LoVo (cell line): ENCODE measurements around the gene STXBP5L.
"Not testable (repeated sequence)": the region's sequence is repeated elsewhere in the genome, so short reads cannot be mapped to it uniquely, and the experiment has no call there.

ENCODE experiments used
- DNase-seq: peaks from one replicate; pipeline ENCODE4 v3.0.0-alpha.2; 2016; ENCODE audit warnings: low spot score

Gene STXBP5L

DNA sequence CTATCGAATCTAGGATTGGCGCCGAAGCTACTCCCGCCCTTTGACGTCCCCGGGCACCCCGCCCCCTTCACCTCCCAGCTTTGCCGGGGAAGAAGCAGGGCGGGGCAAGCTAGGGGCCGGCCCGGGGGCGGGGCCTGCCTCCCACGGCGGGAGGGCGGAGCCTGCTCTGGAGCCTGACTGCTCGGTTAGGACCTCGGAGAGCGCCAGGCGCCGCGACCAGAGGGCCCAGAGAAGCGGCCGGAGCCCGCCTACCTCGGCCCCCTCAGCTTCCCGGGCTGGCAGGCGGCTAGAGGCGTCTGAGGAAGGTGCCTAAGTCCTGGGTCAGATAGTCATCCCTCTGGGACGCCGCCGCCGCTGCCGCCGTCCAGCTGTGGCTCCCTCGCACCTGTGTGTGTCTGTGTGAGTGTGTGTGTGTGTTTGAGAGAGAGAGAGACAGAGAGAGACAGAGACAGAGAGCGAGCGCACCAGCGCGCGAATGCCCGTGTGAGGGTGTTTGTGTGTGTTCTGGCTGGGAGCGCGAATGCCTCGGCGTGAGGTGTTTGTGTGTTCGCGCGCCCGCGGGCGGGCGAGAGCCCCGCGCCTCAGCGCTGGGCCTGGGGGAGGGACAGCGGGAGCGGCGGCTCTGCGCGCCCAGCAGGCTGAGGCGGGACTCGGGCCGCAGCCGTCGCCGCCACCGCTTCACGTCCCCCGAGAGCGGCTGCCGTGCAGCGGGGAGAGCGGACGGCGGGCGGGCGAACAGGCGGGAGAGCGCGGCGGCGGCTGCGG lies at the start of gene STXBP5L:
Gene STXBP5L, plus strand, starts transcription at position 176 of the 765 bp plus-strand sequence. CDS start 1,374 bp downstream, outside the sequence.
- peak; percentile 81 for DNase-seq

DNA sequence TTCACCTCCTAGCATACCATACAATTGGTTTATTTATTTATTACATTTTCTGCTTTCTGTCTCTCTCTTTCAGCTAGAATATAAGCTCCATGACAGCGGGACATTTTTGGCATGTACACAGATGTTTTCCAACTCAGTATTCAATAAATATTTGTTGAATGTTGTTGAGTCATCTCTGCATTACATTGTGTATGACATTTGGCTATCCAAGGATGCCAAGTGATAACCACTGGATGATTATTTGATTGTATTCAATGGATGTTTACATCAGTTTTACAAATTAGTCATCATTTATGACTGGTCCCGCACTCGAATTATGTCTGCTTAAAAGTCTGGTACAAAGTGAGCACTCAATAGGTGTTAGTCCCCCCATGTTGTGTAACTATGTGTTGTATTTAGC lies 49.5 kb upstream of the STXBP5L start:
- no peak for DNase-seq

DNA sequence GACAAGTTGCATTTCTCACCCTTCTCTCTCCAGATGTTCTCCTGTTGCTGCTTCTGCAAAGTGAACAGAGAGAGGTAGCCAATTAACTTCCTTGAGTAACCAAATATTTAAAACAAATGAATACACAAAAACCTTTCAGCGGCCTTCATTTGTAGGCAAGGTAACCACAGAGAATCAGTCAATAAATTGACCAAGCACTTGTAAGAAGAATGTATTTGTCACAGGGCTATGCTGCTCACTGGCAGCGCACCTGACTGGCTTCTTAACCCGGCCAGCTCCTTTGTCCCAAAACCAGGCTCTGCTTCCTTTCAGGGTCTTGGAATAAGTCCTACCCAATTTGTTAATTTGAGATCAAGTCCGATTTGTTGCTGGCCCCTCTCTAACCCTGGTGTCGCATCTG lies 43.5 kb upstream of the STXBP5L start:
- no peak for DNase-seq

DNA sequence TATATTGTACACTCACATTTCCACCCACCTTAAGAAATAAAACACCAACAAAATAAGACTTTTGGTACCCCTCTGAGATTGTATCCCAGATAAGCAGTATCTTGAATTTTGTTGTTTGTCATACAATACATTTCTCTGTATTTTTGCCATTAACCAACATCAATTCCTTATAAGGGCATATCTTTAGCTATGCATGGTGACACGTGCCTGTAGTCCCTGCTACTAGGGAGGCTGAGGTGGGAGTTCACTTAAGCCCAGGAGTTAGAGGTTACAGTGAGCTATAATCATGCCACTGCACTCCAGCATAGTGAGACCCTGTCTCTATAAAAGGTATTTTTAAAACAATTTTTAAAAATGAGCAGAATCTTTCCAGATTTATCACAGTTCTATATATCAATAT lies 32.5 kb upstream of the STXBP5L start:
- no peak for DNase-seq

DNA sequence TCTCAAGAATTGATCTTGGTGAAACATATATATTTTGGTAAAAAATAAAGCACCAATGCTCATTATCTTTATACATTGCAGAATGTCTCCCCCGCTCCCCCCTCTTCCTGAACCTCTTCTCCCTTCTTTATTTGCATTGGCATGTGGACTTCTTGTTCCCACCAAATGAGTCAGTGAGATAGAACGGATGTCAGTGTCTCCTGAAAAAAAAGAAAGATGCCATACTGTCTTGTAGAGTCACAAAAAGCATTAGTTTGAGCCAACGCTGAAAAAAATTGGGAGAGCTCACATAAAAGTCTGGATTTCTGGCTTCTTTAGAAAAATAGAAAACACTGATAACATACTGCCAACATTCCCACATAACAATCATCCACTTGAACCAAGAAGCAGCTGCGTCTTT lies 32.0 kb upstream of the STXBP5L start:
- DNase-seq, result no peak

DNA sequence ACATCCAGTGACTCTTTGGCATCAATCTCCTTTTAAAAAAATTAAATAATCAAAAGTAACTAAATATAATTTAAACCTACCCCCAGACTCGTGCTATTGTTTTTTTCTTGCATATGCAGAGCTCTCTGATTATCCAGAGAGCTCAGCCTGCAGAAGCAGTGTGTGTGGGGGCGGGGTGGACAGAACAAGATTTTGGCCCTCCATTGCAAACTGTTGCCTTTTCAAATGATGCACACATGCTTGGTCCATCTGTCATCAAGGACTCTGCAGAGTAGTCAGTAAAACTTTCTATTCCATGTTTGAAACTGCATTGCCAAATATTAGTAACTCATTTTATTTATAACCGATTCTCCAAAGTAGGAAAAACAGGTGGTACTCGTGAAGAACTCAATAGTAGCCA lies 28.6 kb upstream of the STXBP5L start:
- DNase-seq, result no peak

DNA sequence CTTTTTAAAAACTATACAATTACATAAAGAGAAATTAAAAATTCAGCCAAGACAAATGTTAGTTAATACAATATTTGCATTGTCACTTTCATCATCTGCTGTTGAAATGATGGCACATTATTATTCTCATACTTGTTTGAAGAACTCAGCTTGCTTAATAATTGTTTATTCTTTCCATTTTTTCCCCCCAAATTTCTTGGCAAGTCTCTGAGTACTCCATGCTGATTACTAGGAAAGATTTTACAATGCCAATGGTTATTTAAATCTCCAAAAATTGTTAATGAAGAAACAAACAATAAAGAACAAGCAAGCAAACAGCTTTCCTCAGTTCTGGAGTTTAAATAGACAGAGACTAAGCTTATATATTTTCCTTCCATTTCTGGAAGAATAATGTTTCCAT lies 15.1 kb upstream of the STXBP5L start:
- DNase-seq, result no peak

DNA sequence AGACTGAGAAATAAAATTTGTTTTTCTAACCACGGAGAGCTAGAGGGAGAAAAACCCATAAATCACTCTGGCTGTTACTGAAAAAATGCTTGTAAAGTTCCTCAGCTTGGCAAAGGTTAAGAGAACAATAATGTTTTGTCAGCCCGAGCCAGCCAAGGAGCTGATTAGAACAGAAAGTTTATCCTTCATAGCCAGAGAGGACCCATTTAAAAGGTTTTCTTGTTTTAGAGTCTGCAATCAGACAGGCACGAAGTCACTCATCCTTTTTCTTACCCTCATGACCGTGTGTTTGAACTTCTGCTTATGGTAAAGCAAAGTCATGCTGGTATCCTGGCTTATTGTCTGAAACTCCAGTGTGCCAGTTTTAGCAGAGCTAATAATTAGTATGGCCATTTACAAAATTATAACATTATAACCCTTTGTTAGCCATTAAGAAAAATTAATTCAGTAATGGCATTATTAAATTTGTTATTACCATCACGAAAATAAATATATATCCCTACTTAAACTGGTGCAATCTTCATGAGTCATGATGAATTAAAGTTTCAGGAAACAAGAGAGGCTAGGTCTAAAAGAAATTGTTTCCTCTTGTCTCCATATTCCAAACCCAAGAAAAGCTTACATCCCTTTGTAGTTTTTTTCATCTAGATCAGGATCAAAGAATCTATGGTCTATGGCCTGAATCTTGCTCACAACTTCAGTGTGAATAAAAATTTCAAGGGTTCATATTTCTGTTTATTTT lies 13.5 kb upstream of the STXBP5L start:
- peak; percentile 71 for DNase-seq

DNA sequence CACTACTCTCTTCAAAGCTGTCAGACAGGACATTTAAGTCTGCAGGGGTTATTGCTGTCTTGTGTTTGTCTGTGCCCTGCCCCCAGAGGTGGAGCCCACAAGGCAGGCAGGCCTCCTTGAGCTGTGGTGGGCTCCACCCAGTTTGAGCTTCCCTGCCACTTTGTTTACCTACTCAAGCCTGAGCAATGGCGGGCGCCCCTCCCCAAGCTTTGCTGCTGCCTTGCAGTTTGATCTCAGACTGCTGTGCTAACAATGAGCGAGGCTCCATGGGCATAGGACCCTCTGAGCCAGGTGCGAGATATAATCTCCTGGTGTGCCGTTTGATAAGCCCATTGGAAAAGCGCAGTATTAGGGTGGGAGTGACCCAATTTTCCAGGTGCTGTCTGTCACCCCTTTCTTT lies 6.3 kb upstream of the STXBP5L start:
- not testable (repeated sequence) for DNase-seq

DNA sequence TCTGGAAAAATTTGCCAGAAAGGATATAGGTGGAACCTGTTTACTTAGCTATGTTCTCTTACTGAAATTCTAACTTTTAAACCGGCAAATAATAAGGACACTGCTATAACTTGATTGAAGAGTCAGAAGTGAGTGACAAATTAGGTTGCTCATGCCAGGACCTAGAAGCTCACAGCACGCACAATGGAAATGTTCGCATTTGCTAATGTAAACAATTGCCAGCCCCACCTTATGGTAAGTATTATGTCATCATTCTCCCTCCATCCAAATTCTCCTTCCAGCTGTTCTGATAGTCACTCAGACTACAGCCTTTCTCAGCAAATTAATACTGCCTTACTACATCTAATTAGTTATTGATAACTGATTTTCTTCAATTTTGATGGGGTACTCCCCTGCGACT lies 4.8 kb upstream of the STXBP5L start:
- DNase-seq, result no peak

DNA sequence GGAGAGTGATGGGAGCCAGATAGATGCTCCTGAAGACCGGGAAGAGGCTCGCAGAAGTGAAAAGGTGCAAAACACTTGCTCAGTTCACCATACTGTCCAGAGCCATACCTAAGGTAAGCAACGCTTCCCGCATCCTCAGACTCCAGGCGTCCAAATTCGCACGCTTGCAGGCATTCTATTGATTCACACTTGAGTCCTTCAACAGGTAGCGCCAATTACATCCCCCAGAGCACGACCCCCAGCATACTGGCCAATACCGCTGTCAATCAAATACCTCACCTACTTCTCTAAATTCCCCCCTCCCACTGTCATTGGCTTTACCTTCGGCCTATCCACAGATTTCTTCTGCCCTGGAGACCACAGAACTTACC lies 361 bp upstream of the STXBP5L start:
- DNase-seq, result no peak

DNA sequence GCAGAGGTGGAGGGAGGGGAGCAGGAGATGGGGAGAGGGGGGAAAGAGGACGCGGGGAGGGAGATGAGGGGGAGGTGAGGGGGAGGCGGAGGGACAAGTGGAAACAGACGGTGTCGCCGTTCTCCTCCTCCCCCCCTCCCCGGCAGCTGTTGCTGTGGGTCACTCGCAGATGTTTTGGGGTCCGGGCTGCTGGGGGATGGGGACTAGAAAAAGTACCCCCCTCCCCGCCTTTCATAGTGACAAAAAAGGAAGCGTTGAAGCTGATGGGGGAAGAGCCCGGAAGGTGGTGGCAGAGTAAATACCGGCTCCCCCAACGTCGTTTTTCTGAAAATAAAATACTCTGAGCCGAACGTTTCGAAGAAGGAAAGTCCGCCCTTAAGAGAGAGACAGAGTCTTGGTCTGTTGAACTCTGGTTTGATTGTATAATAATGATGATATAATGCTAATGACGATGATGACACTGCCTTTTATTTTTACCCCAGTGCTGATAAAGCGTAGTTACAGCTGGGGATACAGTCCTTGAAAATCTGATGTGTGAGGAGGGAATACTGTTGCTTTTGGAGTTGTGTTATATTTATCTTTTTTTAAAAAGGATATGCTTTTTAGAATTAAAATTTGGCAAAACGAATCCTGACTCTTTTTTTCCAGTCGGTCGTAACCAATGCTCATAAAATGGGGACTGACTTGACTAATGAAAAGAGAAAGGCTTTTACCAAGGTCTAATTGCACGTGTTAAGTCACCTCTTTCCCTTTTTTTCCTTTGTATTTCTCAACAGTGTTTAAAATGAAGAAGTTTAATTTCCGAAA lies 993 bp downstream of the STXBP5L start:
- DNase-seq, result no peak

DNA sequence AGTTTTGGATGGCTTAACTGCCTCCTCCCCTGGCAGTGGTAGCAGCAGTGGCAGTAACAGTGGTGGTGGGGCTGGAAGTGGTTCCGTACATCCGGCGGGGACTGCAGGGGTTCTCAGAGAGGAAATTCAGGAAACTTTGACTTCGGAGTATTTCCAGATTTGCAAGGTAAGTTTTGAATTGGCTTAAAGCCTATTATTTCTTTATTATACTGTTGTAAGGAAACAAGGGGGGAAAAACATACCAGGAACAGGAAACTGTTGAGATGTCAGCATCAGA lies 1.5 kb downstream of the STXBP5L start:
- DNase-seq, result no peak

DNA sequence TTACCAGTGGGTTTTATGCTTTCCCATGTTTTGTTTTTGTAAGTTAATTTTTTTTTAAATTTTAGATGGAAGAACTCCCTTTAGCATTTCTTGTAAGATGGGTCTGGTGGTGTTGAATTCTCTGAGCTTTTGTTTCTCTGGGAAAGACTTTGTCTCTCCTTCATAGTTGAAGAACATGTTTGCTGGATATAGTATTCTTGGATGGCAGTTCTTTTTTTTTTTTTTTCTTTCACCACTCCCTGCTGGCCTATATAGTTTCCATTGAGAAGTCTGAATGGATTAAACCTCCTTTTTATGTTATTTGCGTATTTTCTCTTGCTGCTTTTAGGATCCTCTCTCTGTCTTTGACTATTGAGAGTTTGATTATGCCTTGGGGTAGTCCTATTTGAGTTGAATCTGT lies 18.1 kb downstream of the STXBP5L start:
- DNase-seq, result no peak

DNA sequence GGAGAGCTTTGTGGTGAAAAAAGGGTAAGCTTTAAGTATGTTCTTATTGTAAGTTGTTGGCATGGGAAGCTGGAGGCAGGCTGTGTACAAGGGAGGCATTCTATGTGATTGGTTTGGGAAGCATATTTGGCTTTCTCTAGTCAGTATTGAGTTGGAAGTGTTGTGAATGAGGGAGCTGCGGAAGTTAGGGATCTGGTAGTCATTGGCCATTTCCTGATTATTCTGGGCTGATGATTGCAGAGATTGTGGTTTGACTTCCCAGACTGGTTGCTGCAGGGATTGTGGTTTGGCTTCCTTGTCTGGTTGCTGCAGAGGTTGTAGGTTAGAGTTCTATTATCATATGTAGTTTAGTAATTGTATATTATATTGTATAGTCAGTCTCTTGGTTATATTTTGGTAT lies 21.0 kb downstream of the STXBP5L start:
- DNase-seq, result no peak

DNA sequence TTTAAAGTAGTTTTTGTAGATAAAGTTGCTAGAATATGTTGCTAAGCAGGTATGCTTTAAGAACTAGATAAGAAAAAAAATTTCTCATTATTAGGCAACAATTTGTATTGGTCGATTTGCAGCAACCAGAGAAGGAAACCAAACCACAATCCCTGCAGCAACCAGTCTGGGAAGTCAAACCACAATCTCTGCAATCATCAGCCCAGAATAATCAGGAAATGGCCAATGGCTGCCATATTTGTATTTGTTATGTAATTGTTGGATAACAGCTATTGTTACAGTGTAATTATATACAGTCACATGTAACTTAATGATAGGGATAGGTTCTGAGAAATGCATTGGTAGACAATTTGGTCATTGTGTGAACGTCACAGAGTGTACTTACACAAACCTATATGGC lies 23.6 kb downstream of the STXBP5L start:
- DNase-seq, result no peak

DNA sequence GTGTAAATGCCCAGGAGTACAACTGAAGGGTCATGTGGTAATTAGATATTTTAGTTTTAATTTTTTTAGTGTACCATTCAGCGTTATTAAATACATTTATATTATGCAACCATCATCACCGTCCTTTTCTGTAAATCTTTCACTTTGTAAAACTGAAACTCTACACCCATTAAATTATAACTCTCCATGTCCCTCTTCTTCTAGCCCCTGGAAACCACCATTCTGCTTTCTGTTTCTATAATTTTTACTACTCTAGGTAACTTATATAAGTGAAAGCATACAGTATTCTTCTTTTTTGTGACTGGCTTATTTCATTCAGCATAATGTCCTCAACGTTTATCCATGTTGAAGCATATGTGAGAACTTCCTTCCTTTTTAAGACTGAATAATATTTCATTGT lies 48.1 kb downstream of the STXBP5L start:
- DNase-seq, result no peak

DNA sequence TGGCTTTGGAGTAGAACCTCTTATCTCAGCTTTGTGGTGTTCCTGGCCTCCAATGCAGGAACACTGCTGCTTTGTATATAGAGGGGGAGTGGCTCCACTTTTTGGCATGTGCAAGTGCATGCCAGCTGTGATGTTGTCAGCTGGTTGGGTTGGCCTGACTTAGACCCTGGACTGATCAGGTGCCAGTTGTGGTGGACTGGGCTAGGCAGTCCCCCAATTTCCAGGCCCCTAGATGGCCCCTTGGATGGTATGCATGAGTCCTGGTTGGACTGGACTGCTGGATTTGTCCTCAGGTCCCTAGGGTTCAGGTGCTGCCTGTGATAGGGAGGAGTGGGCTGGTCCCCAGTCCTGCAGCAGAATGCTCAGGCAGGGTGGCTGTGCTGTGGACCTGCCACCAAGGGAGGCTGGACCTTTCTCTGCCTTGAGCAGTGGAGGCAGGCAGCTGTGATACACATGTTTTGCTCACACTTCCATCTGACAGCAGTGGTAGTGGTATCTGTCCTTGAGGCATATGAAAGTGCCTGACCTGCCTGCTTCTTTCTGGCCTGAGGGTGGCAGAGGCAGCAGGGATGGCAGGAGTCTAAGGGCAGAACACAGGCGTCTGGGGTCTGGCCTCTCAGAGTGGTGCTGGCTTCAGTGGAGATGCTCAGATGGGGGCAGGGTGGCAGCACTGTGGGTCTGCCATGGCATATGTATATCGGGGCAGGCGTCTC lies 74.8 kb downstream of the STXBP5L start:
- DNase-seq, result no peak

DNA sequence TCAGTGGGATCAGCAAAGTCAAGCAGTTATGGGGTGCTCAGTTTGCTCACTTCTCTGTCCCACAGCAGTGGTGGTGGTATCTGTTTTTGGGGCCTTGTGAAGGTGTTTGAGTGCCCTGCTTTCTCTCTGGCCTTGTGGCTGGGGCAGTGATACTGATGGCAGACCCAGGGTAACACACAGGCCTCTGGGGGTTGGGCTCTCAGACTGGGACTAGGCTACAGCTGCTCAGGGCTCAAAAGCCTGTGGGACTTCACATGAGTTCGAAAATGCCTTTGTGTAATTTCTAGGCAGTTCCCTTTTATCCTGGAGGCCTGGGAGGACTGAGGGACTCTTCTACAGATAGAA lies 75.3 kb downstream of the STXBP5L start:
- DNase-seq, result no peak

DNA sequence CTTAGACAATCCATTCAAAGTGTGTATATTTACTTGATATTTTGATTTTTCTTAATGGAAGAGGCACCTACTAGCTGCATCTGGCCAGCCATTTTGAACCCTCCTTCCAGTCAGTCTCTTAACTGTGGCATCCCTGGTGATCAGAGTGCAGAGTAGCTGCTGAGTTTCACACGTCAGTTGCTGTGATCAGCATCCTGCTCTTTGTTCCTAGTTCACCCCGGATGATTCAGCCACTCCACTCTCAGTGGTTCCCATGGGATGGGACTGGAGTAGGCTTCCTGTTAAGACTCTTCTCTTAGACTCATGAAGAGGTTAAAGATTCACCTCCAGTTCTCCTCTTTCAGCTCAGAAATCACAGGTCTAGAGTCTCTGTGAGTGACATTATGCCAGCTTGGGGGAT lies 75.8 kb downstream of the STXBP5L start:
- no peak for DNase-seq

DNA sequence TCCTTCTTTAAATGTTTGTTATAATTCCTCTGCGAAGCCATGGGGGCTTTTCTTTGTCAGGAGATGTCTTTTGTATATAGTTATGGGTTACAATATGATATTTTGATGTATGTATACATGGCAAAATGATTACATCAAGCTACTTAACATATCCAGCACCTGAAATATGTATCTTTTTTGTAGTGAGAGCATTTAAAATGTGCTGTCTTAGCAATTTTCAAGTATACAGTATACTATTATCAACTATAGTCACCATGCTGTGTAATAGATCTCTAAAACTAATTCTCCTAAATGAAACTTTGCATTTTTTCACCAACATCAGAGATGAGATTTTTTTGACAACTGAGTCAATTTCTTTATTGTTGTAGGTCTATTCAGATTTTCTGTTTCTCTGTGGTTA lies 77.2 kb downstream of the STXBP5L start:
- no peak for DNase-seq

DNA sequence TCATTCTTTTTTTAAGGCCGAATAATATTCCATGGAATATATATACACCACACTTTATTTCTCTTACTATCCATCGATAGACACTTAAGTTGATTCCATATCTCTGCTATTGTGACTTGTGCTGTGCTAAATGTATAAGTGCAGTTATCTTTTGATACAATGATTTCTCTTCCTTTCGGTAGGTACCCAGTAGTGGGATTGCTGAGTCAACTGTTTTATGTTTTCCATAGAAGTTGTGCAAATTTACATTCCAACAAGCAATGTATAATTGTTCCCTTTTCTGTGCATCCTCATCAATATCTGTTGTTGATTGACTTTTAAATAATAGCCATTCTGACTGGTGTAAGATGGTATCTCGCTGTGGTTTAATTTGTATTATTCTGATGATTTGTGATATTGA lies 81.0 kb downstream of the STXBP5L start:
- no peak for DNase-seq

DNA sequence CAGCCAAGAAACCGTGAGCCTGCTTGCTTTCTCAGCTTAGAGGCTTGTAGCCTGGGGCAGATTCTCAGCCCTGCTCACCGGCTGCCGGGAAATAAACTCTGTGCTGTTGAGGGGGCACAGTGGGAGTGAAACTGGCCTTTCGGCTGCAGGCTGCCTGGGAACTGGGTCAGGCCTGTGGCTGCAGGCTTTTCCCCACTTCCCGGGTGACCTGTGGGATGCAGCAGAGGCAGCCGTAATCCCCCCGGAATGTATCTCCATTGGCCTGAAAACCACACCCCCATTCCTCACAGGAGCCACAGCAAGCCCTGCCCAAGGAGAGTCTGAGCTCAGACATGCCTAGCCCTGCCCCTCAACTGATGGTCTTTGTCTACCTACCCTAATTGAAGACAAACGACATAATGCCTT lies 110.9 kb downstream of the STXBP5L start:
- no peak for DNase-seq
